Measurements from ENCODE around the gene APC2.

- TF ChIP-seq POLR2A (IDR thresholded peaks at IDR 0.05) (no peak), CTCF (IDR thresholded peaks at IDR 0.05) (no peak), POLR2AphosphoS5 (IDR thresholded peaks at IDR 0.05; ENCODE audit: insufficient read depth in 1 of 2, low read depth in 1 of 2) (no peak)
Observed at GRCh38 chr19:1507192-1507660, 57.3 kb downstream of the APC2 start.
